HG02885 (cell line): Measurements from ENCODE around the gene MIAT.
"Not testable (repeated sequence)": the region's sequence is repeated elsewhere in the genome, so short reads cannot be mapped to it uniquely, and the experiment has no call there.

Experiments
- ATAC-seq: cut with Tn5 transposase; IDR thresholded peaks from one replicate; pipeline ENCODE4 v1.9.1; 2021; ENCODE audit warnings: mild to moderate bottlenecking; ENCODE audit not compliant: unreplicated experiment, poor library complexity

Gene MIAT

GRCh38 chr22:26689513-26690301 is 32.3 kb downstream of the MIAT start:
- no peak for ATAC-seq

- no peak for ATAC-seq
Measured at GRCh38 chr22:26690654-26691376, 33.4 kb downstream of the MIAT start.

DNA sequence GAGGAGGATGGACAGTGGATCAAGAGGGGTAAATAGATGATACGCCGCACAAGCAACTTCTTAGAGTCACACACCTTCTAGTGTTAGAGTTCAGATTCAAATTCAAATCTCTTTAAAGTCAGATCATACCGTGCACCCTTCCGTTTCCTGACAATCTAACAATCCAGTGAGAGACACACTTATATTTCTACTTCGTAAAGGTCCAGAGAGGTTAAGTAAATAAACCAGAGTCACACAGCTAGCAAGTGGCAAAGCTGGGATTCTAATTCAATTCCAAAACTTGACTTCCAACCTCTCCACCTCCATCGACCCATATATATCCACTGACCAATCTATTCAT is 34.0 kb downstream of the MIAT start:
- no peak for ATAC-seq

- ATAC-seq: no peak
Measured at GRCh38 chr22:26692215-26692614, 34.8 kb downstream of the MIAT start.

- ATAC-seq: no peak
Measured at GRCh38 chr22:26697151-26697550, 39.8 kb downstream of the MIAT start.

GRCh38 chr22:26700462-26700861 is 43.1 kb downstream of the MIAT start:
- no peak for ATAC-seq

GRCh38 chr22:26700886-26701285 is 43.5 kb downstream of the MIAT start:
- no peak for ATAC-seq

DNA sequence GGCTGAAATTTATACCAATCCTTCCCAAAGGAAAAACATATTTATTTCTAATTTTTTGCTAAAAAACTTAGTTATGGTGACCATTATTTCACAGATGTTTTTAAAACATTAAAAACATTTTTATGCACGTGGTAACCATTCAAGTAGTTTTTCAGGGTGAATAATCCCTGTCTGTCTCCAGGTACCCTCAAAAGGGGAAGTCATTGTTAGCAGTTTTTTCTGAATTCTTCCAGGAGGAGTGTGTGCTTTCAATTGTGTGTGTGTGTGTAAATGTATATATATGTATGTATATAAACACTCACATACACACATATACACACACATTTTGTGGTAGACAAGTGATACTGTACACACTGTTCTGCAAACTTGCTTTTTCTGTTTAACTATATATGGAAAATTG is 43.9 kb downstream of the MIAT start:
- no peak for ATAC-seq

GRCh38 chr22:26702906-26703830 is 45.8 kb downstream of the MIAT start:
- no peak for ATAC-seq

DNA sequence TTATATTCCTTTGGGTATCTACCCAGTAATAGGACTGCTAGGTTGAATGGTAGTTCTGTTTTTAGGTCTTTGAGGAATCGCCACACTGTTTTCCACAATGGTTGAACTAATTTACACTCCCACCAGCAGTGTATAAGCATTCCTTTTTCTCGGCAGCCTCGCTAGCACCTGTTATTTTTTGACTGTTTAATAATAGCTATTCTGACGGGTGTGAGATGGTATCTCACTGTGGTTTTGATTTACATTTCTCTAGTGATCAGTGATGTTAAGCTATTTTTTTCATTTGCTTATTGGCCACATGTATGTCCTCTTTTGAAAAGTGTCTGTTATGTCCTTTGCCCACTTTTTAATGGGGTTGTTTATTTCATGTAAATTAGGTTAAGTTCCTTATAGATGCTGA is 48.0 kb downstream of the MIAT start:
- ATAC-seq: not testable (repeated sequence)

- ATAC-seq: no peak
Measured at GRCh38 chr22:26707090-26707489, 49.7 kb downstream of the MIAT start.

DNA sequence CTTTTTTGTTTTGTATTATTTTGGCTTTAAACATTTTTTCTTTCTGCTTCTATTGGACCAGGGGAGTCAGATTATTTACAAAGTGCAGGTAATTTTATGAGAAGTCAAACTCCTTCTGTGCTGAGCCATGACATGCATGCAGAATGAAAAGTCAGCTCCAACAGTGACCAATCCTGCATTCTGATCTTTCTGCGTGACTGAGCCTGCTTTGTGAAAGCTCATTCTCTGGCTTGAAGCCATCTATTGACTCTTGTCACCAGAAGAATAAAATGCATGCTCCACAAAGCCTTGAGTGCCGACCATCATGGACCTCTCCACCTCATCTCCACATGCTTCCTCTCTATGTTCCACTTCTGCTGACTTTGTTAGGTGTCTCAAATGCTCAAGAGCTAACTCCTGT is 50.2 kb downstream of the MIAT start:
- ATAC-seq: no peak

- no peak for ATAC-seq
Measured at GRCh38 chr22:26708256-26709009, 51.0 kb downstream of the MIAT start.

DNA sequence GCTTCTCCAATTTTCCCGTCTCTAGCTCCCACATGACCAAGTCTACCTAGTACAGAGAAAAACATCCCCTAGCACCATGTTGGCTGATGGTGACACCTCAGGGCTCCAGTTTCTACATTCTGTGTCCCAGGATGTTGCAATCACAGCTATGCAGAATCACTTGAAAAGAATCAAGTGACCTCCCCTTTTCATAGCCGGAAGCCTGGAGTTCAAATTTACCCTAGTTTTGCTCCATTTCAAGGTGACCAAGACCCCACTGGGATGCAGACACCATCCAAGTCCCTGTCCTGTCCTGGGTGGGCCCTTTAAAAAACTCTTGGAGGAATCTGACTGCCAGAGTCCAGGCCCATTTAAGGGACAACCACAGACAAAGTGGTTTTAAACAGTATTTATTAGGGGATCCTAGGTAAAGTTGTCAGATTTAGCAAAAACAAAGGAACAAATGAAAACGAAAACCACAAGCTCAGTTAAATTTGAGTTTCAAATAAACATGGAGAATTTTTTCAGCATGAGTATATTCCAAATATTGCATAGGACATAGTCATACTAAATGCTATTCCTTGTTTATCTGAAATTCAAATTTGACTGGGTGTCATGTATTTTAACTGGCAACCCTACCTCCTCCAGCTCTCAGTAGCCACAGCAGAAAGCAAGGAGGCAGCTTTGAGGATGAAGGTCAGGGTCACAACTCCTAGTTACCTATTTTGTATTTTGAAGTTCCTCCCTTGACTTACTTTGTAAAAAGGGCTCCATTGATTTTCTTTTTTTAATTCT is 52.4 kb downstream of the MIAT start:
- ATAC-seq: no peak

DNA sequence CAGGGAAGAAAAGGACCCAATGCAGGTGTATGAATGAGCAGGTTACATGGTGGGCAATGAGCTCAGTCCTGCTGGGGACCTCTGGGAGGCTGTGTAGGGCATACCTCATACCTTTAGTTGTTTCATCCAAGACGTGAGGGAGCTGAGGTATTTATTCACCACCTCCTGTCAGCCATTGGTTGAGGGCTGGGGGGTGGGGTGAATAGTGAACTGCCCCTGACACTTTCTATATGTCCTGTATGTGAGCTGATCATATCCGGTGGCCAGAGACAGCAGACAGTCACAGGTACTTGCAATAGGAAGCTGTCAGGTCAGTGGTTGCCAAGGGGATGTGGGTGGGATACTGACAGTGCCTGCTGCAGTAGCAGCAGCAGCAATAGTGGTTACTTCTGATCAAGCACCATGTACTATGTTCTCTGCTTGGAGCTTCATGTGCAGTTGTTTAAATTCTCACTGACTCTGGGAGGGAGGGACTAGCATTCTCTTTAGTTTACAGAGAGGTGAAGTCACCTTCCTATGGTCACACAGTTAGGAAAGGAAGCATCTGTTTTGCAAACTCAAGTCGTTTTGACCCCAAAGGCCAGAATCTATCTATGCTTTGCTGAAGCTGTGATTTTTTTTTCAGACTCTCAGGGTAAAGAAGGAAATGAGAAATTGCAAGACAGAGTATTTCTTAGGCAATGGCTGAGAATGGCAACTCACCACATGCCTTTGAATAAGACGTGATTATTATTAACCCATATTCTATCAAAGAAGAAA is 54.0 kb downstream of the MIAT start:
- no peak for ATAC-seq

GRCh38 chr22:26712158-26712557 is 54.8 kb downstream of the MIAT start:
- ATAC-seq: no peak

DNA sequence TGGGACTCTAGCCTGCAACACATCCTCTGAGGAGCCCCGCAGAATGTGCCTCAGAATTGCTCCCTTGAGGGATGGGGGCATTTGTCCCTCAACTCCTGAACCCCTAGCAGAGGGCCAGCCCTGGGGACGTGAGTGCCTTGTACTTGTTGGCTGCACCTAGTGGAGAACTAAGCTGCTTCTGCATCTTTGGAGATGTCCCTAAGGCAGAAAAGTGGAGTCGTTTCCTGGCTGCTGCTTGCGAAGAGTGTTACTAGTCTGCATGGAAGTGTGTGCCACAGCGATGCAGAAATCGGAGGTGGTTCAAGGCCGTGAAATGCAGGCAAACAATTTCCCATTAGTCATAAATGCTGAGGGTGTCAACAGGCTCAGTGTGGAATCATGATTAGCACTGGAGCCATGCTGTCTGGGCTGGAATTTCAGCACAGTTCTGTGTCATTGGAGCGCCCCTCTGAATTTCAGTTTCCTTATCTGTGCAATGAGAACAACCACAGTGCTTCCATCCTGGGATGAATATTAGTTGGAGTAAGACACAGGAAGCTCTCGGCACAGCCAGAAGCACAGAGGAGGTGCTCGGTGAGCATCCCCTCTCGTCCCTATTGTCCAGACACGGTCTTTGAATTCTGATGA is 56.5 kb downstream of the MIAT start:
- no peak for ATAC-seq

- ATAC-seq: no peak
Measured at GRCh38 chr22:26714971-26715370, 57.6 kb downstream of the MIAT start.
